ENCODE measurements around the gene NCOA7.

- TF ChIP-seq ZNF274 (IDR thresholded peaks at IDR 0.05; ENCODE audit: low read depth, low read length) (no peak), YY1 (IDR thresholded peaks at IDR 0.05; ENCODE audit: insufficient read depth, insufficient read length) (no peak), SUZ12 (IDR thresholded peaks at IDR 0.05; ENCODE audit: extremely low read depth, insufficient read depth, insufficient read length) (no peak)
Measured at GRCh38 chr6:125792172-125792571, 1.4 kb downstream of the NCOA7 start.
